ENCODE measurements around the gene DMAC2. TPM values are rescaled to one million over a fixed set of nuclear protein-coding genes. Genes with fewer than 3 reads are reported as not detected.

The DMAC2 gene
- total and polyA plus RNA-seq, 2 of the 13 experiments (the other 11 are each of a cell fraction or from before 2014, with no cell fraction given) = 39.0 to 66.0 TPM

DNA sequence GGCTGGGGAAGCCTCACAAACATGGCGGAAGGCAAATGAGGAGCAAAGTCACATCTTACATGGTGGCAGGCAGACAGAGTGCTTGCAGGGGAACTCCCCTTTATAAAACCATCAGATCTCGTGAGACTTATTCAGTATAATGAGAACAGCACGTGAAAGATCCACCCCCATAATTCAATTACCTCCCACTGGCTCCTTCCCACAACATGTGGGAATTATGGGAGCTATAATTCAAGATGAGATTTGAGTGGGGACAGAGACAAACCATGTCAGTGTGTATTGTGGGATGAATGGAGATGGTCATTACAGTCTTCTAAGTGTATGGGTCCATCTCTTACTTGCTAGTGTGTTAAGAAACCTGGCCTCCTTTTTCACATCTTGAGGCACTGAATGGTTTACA lies 37.7 kb downstream of the DMAC2 start:
- no peaks in the 10 kb centered on the region for H3K36me3 ChIP-seq (replicated peaks in 1 of 2; ENCODE audit: control insufficient read depth in 1 of 2, insufficient read depth in 2 of 2, low read length in 2 of 2)
- no peak overlapping the region for H3K9ac ChIP-seq (ENCODE audit: insufficient read depth, low read depth, low read length)
- H3K27me3 ChIP-seq (ENCODE audit: control insufficient read depth in 1 of 2, insufficient read depth in 2 of 2, low read length in 2 of 2) = no peaks in the 10 kb centered on the region; a peak in 1 of 5 replicates
- ATAC-seq (no peak), DNase-seq (ENCODE audit: low spot score) (no peak), FAIRE-seq (no peak)
- in situ Hi-C loops (cut with HindIII; ENCODE audit: extremely low pct_ligation_motif_present, low pct_unique_long_range_greater_than_20kb) = no loop called here
- no peak for TF ChIP-seq RBM22 (optimal IDR thresholded peaks at IDR 0.05; ENCODE audit: low read length)
- TF ChIP-seq ETV5 (CRISPR knock-in tag; IDR thresholded peaks at IDR 0.05; ENCODE audit: borderline replicate concordance) = no peak
- no peak for TF ChIP-seq NR2C2 (CRISPR knock-in tag; IDR thresholded peaks at IDR 0.05; ENCODE audit: borderline replicate concordance)
- no peak for TF ChIP-seq ATF7-NPFF (CRISPR knock-in tag; IDR thresholded peaks at IDR 0.05; ENCODE audit: low read depth)
- TF ChIP-seq TCF12 (IDR thresholded peaks at IDR 0.05) = no peak
- TF ChIP-seq TCF12 (CRISPR knock-in tag; IDR thresholded peaks at IDR 0.05) = no peak
- no peak for TF ChIP-seq LBX2 (CRISPR knock-in tag; IDR thresholded peaks at IDR 0.05; ENCODE audit: borderline replicate concordance)
- no peak for TF ChIP-seq TRIM24 (CRISPR knock-in tag; IDR thresholded peaks at IDR 0.05)
- TF ChIP-seq BRD4 (CRISPR knock-in tag; IDR thresholded peaks at IDR 0.05) = no peak
- no peak for TF ChIP-seq ZNF607 (CRISPR knock-in tag; IDR thresholded peaks at IDR 0.05; ENCODE audit: borderline replicate concordance)
- no peak for TF ChIP-seq ZFP41 (CRISPR knock-in tag; IDR thresholded peaks at IDR 0.05; ENCODE audit: borderline replicate concordance)
- TF ChIP-seq ZNF33A (CRISPR knock-in tag; IDR thresholded peaks at IDR 0.05; ENCODE audit: borderline replicate concordance) = no peak
- H2AFZ ChIP-seq (ENCODE audit: low read length) = no peak overlapping the region
- H3K9me3 ChIP-seq (ENCODE audit: low read length) = no peaks in the 10 kb centered on the region
- H3K27ac ChIP-seq (ENCODE audit: extremely low read length, insufficient read depth, low read length) = no peak overlapping the region
- no peaks in the 10 kb centered on the region for H4K20me1 ChIP-seq (ENCODE audit: insufficient read depth, low read length)
- POLR2A ChIA-PET = no interaction called here
- no TSS peak for BruUV-seq (replicated peaks)
- CTCF ChIA-PET (ENCODE audit: low intra/inter-chr PET ratio, low total read pairs) = no interaction called here
- intact Hi-C loops (cut with micrococcal nuclease; ENCODE audit: unreplicated experiment) = no loop called here
- no peak overlapping the region for H3K4me3 ChIP-seq (replicated peaks in 1 of 3; ENCODE audit: insufficient read depth in 1 of 3, low read depth in 2 of 3, low read length in 3 of 3)
- peaks cover 9% of the 10 kb centered on the region for H3K4me1 ChIP-seq (ENCODE audit: insufficient read depth, low read length)
- WGBS (ENCODE audit: low lambda C conversion rate) = 79% methylated on average over 3 of the region's 3 CpGs
- peaks cover 17% of the 10 kb centered on the region for H3K79me2 ChIP-seq (ENCODE audit: insufficient read depth, low read length)
- H3K4me2 ChIP-seq (ENCODE audit: low read depth, low read length) = no peak overlapping the region

Measured in HepG2 (cell line).